SIG-M5 (cell line): ENCODE data around the gene SHISA9.
"Not testable (repeated sequence)": the region's sequence is repeated elsewhere in the genome, so short reads cannot be mapped to it uniquely, and the experiment has no call there.

Experiments
- DNase-seq: peaks from one replicate; lab custom pipeline; 2025; lab: John Stamatoyannopoulos, UW

SHISA9 gene

DNA sequence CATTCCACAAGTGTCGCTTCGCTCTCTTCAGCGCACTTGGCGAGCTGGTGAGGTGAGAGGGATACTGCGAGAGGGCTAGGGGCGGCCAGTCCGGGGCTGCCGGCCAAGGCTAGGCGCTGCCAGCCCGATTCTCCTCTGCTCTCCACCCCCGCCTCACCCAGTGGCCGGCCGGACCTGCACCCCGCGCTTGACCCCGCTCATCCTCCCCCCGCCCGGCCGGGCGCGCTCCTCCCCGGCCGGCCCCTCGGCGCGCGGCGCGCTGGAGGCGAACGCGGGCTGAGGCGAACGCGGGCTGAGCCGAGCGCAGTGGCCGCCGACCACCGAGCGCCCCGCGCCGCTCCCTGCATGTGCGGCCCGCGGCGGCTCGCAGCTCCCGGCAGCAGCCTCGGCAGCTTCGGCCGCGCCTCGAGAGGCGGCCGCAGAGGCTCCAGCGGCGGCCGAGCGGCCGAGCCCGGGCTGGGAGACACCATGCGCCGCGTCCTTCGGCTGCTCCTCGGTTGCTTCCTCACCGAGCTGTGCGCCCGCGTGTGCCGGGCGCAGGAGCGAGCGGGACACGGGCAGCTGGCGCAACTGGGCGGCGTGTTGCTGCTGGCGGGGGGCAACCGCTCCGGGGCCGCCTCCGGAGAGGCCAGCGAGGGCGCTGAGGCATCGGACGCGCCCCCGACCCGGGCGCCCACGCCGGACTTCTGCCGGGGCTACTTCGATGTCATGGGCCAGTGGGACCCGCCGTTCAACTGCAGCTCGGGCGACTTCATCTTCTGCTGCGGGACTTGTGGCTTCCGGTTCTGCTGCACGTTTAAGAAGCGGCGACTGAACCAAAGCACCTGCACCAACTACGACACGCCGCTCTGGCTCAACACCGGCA lies at the start of gene SHISA9:
Gene SHISA9, plus strand, starts transcription at position 2 of the 865 bp plus-strand sequence.
- no peak for DNase-seq

DNA sequence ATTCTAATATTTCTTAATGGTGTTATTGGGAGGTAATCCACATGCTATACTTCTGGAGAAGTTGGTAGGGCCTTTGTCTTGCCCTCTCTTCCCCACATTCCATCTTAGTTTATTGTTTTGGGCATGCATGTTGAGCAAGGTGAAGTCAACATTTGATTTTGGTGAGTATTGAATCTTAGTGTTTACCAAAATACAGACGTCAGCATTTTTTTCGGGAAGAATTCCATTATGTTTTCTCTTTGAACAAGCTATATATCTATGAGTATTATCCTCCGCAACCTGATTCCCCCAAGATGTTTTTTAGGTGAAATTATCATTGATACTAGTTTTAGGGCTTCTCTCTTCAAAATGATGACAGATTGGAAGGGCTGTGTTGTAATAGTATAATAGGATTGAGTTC lies 47.4 kb upstream of the SHISA9 start:
- no peak for DNase-seq

DNA sequence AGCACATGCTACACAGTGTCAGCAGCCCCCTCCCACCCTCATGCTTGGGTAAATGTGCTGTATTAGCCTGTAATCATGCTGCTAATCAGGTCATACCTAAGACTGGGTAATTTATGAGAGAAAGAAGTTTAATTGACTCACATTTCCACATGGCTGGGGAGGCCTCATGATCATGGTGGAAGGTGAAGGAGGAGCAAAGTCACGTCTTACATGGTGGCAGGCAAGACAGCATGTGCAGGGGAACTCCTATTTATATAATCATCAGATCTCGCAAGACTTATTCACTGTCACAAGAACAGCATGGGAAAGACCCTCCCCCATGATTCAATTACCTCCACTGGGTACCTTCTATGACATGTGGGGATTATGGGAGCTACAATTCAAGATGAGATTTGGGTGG lies 44.0 kb upstream of the SHISA9 start:
- not testable (repeated sequence) for DNase-seq

DNA sequence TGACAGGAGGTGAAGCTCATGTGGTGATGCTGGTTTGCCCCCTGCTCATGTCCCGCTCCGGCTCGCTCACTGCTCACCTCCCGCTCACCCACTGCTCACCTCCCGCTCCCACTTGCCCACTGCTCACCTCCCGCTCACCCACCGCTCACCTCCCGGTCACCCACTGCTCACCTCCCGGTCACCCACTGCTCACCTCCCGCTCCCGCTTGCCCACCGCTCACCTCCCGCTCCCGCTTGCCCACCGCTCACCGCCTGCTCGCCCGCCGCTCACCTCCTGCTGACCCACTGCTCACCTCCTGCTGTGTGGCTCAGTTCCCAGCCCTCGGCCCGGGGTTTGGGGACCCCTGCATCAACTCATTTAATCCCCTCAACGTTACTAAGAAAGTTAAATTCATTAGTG lies 39.1 kb upstream of the SHISA9 start:
- DNase-seq: no peak

DNA sequence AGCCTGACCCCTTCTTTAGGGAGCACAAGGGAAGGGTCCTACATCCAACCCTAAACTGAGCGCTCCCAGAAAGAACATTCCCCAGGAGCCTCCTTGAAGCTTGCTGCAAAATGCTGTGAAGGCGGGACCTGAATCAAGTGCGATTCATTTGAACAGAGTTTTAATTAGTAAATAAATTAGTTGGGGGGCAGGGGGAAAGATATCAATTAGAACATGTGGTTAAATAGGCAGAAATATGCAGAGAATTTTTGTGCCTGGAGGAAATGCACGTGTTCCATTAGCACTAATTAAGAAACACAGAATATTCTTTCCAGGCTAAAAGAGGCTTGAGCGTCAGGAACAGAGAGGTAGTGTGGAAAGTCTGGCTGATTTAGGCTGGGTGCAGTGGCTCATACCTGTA lies 38.5 kb upstream of the SHISA9 start:
- DNase-seq: no peak

DNA sequence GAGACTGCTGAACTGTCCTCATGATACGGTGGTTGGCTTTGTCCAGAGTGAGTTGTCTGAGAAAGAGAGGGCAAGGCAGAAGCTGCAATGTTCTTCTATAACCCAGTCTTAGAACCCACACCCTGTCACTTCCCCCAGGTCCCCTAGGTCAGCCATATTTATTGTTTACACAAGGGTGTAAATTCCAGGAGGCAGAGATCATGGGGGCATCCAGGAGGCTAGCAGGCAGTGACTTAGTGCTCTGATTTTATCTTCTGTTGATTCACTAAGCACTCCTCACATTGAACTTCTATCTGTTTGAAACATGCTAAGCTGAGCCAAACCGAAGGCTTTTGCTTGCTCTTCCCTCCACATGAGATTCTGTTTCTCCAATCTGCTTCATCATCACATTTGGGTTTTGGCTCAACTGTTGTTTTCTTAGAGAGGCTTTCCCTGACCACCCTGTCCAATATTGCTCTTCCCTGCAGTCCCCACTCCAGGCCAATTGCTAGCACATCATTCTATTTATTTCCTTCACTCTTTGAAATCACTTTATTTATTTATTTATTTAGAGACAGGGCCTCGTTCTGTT lies 34.3 kb upstream of the SHISA9 start:
- DNase-seq: no peak

DNA sequence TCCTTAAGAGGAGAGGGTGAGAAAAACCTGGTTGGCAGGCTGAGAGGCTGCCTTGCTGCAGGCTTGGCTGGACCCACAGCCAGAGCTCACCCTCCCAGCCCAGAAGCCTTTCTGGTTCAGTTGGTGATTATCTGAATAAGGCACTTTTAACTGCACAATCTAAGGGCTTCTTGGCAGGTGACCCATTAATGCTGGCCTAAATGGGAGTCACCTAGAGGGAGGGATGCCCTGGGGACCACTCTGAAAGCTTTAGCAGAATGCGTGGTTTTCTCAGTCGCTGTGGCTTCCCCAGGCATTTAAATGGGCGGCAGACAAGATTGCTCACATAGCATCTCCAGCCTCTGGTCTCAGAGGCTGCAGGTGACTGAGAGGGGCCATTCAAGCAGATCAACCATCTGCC lies 33.2 kb upstream of the SHISA9 start:
- DNase-seq: no peak

GRCh38 chr16:12868788-12869187 lies 32.6 kb upstream of the SHISA9 start:
- no peak for DNase-seq

DNA sequence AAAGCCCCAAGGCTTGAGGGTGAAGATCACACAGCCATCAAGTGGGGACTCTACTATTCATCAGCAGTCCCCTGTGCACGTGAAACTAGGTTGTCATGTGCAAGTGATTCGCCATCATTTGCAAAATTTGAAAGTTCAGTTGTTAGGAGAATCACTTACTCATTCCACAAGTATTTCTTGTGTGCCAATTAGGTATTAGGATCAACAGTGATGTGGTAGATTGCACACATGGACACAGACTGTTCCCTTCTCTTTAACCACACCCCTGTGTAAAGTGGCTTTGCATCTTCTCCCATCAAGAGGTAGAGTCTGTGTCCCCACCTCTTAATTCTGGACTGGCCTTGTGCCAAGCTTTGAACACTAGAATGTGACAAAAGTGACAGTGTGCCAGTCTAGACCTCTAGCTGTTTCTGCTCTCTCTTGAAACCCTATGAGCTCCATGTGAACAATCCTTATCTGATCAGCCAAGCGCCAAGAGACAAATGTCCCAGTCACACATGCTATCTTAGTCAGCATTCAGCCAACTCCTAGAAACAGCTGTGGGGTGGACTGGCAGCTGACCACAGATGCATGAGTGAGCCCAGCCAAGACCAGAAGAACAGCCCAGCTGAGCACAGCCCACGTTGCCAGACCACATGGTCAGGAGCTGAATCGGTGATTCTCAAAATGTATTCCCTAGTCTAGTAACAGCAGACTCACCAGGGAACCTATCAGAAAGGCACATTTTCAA lies 31.5 kb upstream of the SHISA9 start:
- DNase-seq: no peak

- DNase-seq: no peak
Observed at GRCh38 chr16:12871784-12872183, 29.6 kb upstream of the SHISA9 start.

- DNase-seq: no peak
Observed at GRCh38 chr16:12874186-12874585, 27.2 kb upstream of the SHISA9 start.

DNA sequence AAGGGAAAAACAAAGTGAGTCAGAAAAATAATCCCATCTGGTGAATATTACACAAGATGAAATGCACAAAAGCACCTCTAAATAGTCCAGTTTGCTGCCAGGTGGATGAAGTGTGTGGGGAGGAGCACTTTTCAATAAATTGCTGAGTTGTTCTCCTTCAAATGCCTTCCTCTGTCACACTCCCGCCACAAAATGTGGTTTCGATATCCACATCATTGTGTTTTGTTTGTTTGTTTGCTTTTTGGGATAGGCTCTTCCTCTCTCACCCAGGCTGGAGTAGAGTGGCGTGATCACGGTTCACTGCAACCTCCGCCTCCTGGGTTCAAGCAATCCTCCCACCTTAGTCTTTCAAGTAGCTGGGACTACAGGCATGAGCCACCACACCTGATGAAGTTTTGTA lies 24.6 kb upstream of the SHISA9 start:
- DNase-seq: no peak

DNA sequence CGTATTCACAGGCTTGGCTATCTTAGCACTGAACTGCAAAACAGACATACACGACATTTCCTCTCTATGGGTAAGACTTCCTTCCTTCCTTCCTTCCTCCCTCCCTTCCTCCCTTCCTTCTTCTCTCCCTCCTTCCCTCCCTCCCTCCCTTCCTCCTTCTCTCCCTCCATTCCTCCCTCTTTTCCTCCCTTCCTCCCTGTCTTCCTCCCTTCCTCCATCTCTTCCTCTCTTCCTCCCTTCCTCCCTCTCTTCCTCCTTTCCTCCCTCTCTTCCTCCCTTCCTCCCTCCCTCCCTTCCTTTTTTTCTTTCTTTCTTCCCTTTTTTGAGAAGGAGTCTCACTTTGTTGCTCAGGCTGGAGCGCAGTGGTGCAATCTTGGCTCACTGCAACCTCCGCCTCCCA lies 22.4 kb upstream of the SHISA9 start:
- no peak for DNase-seq

- DNase-seq: no peak
Observed at GRCh38 chr16:12879812-12880211, 21.6 kb upstream of the SHISA9 start.

DNA sequence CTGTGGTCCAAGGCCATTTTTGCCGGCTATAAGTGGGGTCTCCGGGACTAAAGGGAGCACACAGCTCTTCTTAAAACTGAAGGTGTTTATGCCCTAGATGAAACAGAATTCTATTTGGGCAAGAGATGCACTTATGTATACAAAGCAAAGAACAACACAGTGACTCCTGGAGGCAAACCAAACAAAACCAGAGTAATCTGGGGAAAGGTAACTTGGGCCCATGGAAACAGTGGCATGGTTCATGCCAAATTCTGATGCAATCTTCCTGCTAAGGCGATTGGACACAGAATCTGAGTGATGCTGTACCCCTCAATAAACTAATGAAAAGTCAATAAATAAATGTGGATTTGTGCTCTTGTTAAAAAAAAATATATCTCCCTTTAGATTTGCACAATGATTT lies 20.2 kb upstream of the SHISA9 start:
- DNase-seq: no peak

GRCh38 chr16:12881740-12882139 lies 19.7 kb upstream of the SHISA9 start:
- DNase-seq: no peak

DNA sequence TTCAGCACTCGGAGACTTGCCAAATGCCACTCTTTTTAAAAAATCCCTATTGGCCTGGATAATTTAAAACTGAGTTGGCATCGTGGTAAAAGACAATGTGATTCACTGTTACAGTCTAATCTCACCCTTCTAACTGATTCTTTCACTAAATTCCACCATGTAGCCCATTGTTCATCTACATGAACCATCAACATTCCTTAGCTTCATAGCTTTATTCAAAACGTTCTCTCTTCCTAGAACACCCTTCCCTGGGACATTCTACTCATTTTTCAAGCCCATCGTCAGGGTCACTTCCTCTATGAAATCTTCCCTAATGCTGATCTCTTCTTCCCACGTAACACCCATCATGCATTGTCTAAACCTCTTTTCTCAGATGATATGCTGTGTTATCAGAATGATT lies 15.7 kb upstream of the SHISA9 start:
- no peak for DNase-seq

- no peak for DNase-seq
Observed at GRCh38 chr16:12891836-12892235, 9.6 kb upstream of the SHISA9 start.

DNA sequence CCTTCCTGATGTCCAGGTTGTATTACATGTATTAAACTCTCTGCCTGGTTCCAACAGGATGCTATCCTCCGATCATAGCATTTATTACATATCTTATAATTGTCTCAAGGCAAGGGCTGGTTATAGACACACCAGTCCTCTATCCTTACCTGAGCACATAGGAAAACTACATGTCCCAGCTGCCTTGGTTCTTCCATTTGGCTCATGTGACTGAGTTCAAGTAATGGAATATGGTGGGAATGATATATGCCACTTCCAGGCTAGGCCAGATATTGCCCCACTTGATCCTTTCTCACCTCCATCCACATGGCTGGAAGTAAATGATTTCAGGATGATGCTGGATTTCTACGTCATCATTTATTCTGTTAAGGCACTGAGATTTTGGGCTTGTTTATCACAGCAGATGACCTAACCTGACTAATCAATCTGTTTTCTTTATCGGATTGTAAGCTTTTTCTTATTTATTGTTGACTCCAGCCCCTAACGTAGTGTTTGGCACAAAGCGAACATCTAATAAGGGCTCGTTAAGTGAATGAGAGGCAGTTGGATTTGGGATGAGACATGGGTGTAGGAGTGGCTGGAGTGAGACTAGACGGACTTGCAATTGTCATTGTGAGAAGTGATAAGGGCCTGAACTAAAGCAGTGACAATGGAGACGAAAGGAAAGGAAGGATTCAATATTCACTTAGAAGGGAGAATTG lies 8.2 kb upstream of the SHISA9 start:
- DNase-seq: no peak

- no peak for DNase-seq
Observed at GRCh38 chr16:12896562-12896961, 4.8 kb upstream of the SHISA9 start.

DNA sequence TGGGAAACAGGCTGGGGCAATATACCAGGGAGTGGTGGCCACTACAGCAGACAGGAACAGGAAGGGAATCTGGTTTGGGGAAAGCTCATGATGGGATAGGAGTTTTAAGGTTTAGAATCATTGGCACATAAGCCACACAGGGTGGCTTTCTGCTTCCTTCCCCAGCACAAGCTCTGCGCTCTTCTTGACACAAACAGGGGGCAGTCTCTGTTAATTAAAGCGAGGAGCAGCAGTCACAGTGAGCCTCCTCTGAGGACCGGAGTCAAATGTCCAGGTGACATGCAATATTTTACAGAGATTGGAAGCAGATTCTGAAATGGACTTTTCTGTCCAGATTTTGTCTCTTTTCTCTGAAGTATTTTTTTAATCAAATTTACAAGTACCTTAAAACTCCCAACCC lies 2.8 kb upstream of the SHISA9 start:
- no peak for DNase-seq

DNA sequence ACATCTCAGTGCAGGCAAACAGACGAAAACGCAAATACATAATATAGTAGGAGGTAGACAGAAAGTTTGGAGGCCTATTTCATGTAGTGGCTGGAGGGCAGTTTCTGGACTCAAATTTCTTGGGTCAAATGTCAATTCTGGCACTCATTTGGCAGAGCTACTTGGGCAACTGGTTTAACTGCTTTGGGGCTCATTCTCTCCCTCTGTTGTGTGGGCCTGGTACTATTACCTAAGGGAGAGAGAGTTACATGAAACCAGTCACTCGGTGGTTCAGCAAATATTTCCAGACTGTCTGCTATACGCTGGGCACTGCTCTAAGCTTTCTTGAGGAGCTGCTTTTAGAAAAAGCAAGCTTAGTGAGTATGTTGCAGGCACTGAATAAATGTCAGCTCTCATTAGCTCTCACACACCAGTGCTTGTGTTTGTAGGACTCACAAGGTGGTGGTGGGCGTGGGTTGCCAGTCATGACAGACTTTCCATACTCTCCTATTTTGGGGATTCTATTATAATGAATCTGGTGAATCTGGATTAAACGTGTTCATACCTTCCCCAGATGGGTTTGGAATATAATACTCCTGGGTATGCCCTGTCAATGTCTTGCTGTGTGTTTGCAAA lies 1.8 kb upstream of the SHISA9 start:
- no peak for DNase-seq
